ENCODE measurements around the gene HRH2. TPM values are rescaled to one million over a fixed set of nuclear protein-coding genes. Genes with fewer than 3 reads are reported as not detected.

The HRH2 gene
- total and polyA plus RNA-seq, 2 donors (not counting 1 experiment from before 2014, with no cell fraction given): 0.03 TPM; not detected in 1

- Histone ChIP-seq H3K4me3 (replicated peaks in 1 of 4; ENCODE audit: control extremely low read depth in 1 of 4, insufficient read depth in 1 of 4, low read depth in 3 of 4, low read length in 4 of 4) (no peak overlapping the region), H2AFZ (ENCODE audit: low read length) (no peak overlapping the region), H3K4me1 (ENCODE audit: control insufficient read depth, extremely low read depth, insufficient read depth, low read length) (no peaks in the 10 kb centered on the region), H3K9ac (ENCODE audit: insufficient read depth, low read length) (no peak overlapping the region), H3K79me2 (ENCODE audit: control insufficient read depth, insufficient read depth, low read length) (no peaks in the 10 kb centered on the region), H3K36me3 (ENCODE audit: control insufficient read depth, insufficient read depth, low read length) (no peaks in the 10 kb centered on the region), H4K20me1 (ENCODE audit: control insufficient read depth, extremely low read depth, insufficient read depth, low read length) (no peaks in the 10 kb centered on the region), H3K4me2 (ENCODE audit: extremely low read depth, insufficient read depth, low read length) (no peak overlapping the region), H3K27me3 (ENCODE audit: control insufficient read depth, insufficient read depth, low read length) (no peaks in the 10 kb centered on the region), H3K27ac (ENCODE audit: insufficient read depth, low read length) (no peak overlapping the region), H3K9me3 (ENCODE audit: control insufficient read depth, insufficient read depth, low read depth, low read length) (no peaks in the 10 kb centered on the region)
- DNase-seq (ENCODE audit: low read depth in 2 of 2): no peak
- TF ChIP-seq EZH2 (IDR thresholded peaks at IDR 0.05; ENCODE audit: low read length, missing control alignments) (no peak), CTCF (conservative IDR thresholded peaks at IDR 0.05 in 1 of 2, IDR thresholded peaks at IDR 0.05 in 1 of 2; ENCODE audit: low read depth in 1 of 2, low read length in 2 of 2) (no peak)
Observed at GRCh38 chr5:175686396-175686795, 28.5 kb downstream of the HRH2 start.

GRCh38 chr5:175686826-175687225 is 29.0 kb downstream of the HRH2 start:
- no peaks in the 10 kb centered on the region for H3K79me2 ChIP-seq (ENCODE audit: control insufficient read depth, insufficient read depth, low read length)
- no peak overlapping the region for H3K4me3 ChIP-seq (replicated peaks in 1 of 4; ENCODE audit: control extremely low read depth in 1 of 4, insufficient read depth in 1 of 4, low read depth in 3 of 4, low read length in 4 of 4)
- H2AFZ ChIP-seq (ENCODE audit: low read length): no peak overlapping the region
- H3K27ac ChIP-seq (ENCODE audit: insufficient read depth, low read length): no peak overlapping the region
- H4K20me1 ChIP-seq (ENCODE audit: control insufficient read depth, extremely low read depth, insufficient read depth, low read length): no peaks in the 10 kb centered on the region
- H3K9me3 ChIP-seq (ENCODE audit: control insufficient read depth, insufficient read depth, low read depth, low read length): no peaks in the 10 kb centered on the region
- H3K4me2 ChIP-seq (ENCODE audit: extremely low read depth, insufficient read depth, low read length): no peak overlapping the region
- no peaks in the 10 kb centered on the region for H3K4me1 ChIP-seq (ENCODE audit: control insufficient read depth, extremely low read depth, insufficient read depth, low read length)
- no peaks in the 10 kb centered on the region for H3K27me3 ChIP-seq (ENCODE audit: control insufficient read depth, insufficient read depth, low read length)
- DNase-seq (ENCODE audit: low read depth in 2 of 2): no peak
- TF ChIP-seq EZH2 (IDR thresholded peaks at IDR 0.05; ENCODE audit: low read length, missing control alignments) (no peak), CTCF (conservative IDR thresholded peaks at IDR 0.05 in 1 of 2, IDR thresholded peaks at IDR 0.05 in 1 of 2; ENCODE audit: low read depth in 1 of 2, low read length in 2 of 2) (no peak)
- no peak overlapping the region for H3K9ac ChIP-seq (ENCODE audit: insufficient read depth, low read length)
- no peaks in the 10 kb centered on the region for H3K36me3 ChIP-seq (ENCODE audit: control insufficient read depth, insufficient read depth, low read length)

GRCh38 chr5:175687231-175687701 is 29.4 kb downstream of the HRH2 start:
- no peak for DNase-seq (ENCODE audit: low read depth in 2 of 2)
- TF ChIP-seq EZH2 (IDR thresholded peaks at IDR 0.05; ENCODE audit: low read length, missing control alignments): no peak
- TF ChIP-seq CTCF (conservative IDR thresholded peaks at IDR 0.05 in 1 of 2, IDR thresholded peaks at IDR 0.05 in 1 of 2; ENCODE audit: low read depth in 1 of 2, low read length in 2 of 2): no peak

More at GRCh38 chr5:175687231-175687701, 29.4 kb downstream of the HRH2 start:
- Histone ChIP-seq H3K4me1 (ENCODE audit: control insufficient read depth, extremely low read depth, insufficient read depth, low read length) (no peaks in the 10 kb centered on the region), H3K9ac (ENCODE audit: insufficient read depth, low read length) (no peak overlapping the region), H3K79me2 (ENCODE audit: control insufficient read depth, insufficient read depth, low read length) (no peaks in the 10 kb centered on the region), H3K4me3 (replicated peaks in 1 of 4; ENCODE audit: control extremely low read depth in 1 of 4, insufficient read depth in 1 of 4, low read depth in 3 of 4, low read length in 4 of 4) (no peak overlapping the region), H4K20me1 (ENCODE audit: control insufficient read depth, extremely low read depth, insufficient read depth, low read length) (no peaks in the 10 kb centered on the region), H3K27me3 (ENCODE audit: control insufficient read depth, insufficient read depth, low read length) (no peaks in the 10 kb centered on the region), H3K27ac (ENCODE audit: insufficient read depth, low read length) (no peak overlapping the region), H2AFZ (ENCODE audit: low read length) (no peak overlapping the region), H3K9me3 (ENCODE audit: control insufficient read depth, insufficient read depth, low read depth, low read length) (no peaks in the 10 kb centered on the region), H3K36me3 (ENCODE audit: control insufficient read depth, insufficient read depth, low read length) (no peaks in the 10 kb centered on the region), H3K4me2 (ENCODE audit: extremely low read depth, insufficient read depth, low read length) (no peak overlapping the region)

All from fibroblast of lung (primary cell).